GM18507 (cell line): ENCODE measurements around the gene C16orf46.

Experiments used
- DNase-seq: peaks from one replicate; pipeline ENCODE4 v3.0.0; 2011; ENCODE audit warnings: low read depth; ENCODE audit not compliant: insufficient read length; ENCODE audit errors: extremely low spot score
- FAIRE-seq: peaks from 2 replicates; lab custom pipeline; 2011; peaks lifted over from hg19 to GRCh38; lab: Jason Lieb, UNC

The C16orf46 gene

DNA sequence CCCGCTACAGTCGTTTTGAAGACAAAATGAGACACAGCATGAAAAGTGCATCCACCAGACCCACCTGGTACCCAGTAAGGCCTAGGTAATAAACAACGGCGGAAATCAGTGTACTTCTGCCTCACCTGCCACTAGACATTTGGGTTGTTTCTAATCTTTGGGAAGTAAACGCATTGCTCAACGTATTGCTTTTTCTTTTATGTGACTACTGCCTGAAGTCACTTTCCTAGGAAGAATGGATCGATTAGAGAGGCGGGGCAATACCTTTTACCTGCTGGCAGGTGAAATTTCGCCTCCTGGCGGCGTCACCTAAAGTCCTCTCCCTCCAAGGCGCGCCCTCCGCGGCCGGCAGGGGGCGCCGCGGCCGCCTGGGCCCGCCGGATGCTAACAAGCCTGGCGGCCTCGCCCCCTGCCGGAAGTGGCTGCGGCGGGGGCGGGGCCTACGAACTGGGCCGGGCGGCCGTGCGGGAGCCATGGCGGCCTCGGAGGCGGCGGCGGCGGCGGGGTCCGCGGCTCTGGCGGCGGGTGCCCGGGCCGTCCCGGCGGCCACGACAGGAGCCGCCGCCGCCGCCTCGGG, 41.6 kb downstream of the C16orf46 start, which contains the start of gene ATMIN:
Gene ATMIN, plus strand, starts transcription at position 445 of the 577 bp plus-strand sequence. Its CDS starts 29 bp downstream, at position 474.
- FAIRE-seq (peak; percentile 72), DNase-seq (peak; percentile 94)

DNA sequence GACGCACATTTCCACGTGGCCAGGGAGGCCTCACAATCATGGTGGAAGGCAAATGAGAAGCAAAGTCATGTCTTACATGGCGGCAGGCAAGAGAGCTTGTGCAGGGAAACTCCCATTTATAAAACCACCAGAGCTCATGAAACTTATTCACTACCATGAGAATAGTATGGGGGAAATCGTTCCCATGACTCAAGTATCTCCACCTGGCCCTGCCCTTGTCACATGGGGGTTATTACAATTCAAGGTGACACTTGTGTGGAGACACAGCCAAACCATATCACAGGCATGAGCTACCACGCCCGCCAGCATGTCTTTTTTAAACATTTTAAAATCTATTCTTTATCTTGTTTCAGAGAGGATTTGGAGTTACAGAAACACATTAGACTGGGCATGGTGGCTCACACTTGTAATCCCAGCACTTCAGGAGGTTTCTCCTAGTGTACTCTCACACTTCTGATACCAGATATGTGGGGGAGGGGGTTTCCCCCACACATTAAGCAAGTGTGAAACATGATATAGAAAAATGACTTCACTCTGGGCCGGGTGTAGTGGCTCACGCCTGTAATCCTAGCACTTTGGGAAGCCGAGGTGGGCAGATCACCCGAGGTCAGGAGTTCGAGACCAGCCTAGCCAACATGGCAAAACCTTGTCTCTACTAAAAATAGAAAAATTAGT, 47.0 kb downstream of the C16orf46 start:
- no peak for FAIRE-seq

DNA sequence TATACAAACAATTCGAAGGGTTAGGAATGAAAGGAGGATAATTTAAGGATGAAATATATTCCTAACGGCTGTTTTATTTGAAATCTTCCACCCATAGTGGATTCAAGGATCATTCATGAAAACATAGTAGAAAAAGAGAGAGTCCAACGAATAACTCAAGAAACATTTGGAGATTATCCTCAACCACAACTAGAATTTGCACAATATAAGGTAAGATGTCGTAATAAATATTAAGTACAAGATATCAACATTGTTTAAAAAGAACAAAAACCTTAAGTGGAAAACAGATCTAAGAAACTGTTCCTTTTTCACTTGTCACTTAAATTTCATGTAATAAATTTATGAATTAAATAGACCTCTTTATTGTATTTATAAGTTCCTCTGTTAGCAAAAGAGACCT, 50.6 kb downstream of the C16orf46 start:
- DNase-seq (no peak), FAIRE-seq (no peak)

More for the DNA sequence above, 47.0 kb downstream of the C16orf46 start:
- DNase-seq, result no peak

DNA sequence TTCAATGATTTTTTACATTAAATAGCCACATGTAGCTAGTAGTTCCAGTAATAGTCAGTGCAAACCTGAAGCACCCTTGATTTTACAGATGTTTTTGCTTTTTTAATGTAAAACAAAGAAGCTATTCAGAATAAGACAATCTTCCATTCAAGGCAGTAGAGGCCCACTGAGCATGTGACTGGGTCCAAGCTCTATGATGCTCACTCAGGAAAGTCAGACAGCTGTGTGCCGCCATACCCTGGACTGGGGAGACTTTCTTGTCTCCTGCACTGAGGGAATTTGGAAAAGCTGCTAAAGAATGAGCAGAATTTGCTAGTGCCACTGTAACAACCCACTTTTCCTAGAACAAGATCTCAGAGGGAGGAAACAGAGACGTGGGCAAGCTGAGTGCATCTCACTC, 58.5 kb downstream of the C16orf46 start:
- no peak for FAIRE-seq
- DNase-seq, result no peak

DNA sequence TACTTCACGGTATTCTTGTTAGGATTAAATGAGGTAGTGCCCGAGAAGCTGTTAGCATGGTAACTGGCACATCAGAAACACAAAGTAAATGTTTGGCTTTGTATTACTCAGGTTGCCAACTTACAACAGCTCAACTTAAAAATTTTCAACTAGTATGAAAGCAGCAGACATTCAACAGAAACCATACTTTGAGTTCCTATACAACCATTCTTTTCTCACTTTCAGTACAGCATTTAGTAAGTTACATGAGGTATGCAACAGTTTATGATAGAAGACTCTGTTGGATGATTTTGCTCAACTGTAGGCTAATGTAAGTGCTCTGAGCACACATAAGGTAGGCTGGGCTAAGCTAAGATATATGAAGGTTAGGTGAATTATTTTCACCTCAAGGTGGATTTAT, 62.4 kb downstream of the C16orf46 start:
- no peak for FAIRE-seq
- no peak for DNase-seq

DNA sequence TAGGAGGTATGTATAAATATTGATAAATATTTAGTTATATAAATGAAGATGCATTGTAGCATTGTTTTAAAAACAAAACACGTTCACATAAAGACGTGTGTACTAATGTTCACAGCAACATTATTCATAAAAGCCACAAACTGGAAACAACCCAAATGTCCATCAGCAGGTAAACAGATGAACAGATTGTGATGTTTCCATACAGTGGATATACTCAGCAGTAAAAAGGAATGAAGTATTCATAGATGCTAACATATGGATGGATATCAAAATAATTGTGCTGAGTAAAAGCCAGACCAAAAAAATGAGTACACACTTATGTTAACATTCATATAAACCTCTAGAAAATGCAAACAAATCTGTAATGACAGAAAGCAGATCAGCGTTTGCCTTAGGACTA, 64.1 kb downstream of the C16orf46 start:
- FAIRE-seq, result no peak
- DNase-seq, result no peak
